Uterus (tissue), 4 donors: Measurements from ENCODE around the gene TCAP. TPM values are rescaled to one million over a fixed set of nuclear protein-coding genes. Genes with fewer than 3 reads are reported as not detected.

Source experiments
- DNase-seq, 2 donors: peaks; one replicate each; pipeline ENCODE4 v3.0.0-alpha.2; 2019 to 2020
- H3K27ac ChIP-seq, 2 donors: fragments of 200-600 bp; sonication (generic); 1 replicate in 1 of 2; 2 replicates in 1 of 2; pipeline ENCODE4 v1.5.1; 2016 to 2018
- H3K27me3 ChIP-seq, 2 donors: fragments of 200-600 bp; sonication (generic); one replicate each; pipeline ENCODE4 v1.5.1; 2018 to 2019; ENCODE audit warnings: control low read depth in 1 of 2
- H3K36me3 ChIP-seq, 2 donors: fragments of 200-600 bp; sonication (generic); one replicate each; pipeline ENCODE4 v1.5.1; 2019; ENCODE audit warnings: control low read depth in 1 of 2
- H3K4me1 ChIP-seq, 2 donors: fragments of 200-600 bp; sonication (generic); one replicate each; pipeline ENCODE4 v1.5.1; 2018 to 2019; ENCODE audit warnings: control low read depth in 1 of 2
- H3K4me3 ChIP-seq, 2 donors: fragments of 200-600 bp; sonication (generic); 1 replicate in 1 of 2; 2 replicates in 1 of 2; pipeline ENCODE4 v1.5.1; 2018 to 2019; ENCODE audit warnings: mild to moderate bottlenecking in 1 of 2
- H3K9me3 ChIP-seq, 2 donors: fragments of 200-600 bp; sonication (generic); one replicate each; pipeline ENCODE4 v1.5.1; 2019; ENCODE audit warnings: control low read depth in 1 of 2
- POLR2A ChIP-seq, 2 donors: fragments of 450-650 bp; IDR thresholded peaks; one replicate each; pipeline ENCODE4 v1.6.1; 2016; ENCODE audit warnings: antibody characterized with exemption in 2 of 2, mild to moderate bottlenecking in 1 of 2, moderate library complexity in 1 of 2
- intact Hi-C: fragments of 100-400 bp; cut with DNase I; formaldehyde crosslinking; loops from one replicate; pipeline ENCODE4 v1.15.1; 2023; ENCODE audit warnings: low total_unique reads
- total RNA-seq, 4 donors: library from RNA; depleted of rRNA in 3 of 4; stranded (reverse); fragments of >200 nt in 3 of 4; gene quantifications; one replicate each; pipeline versions ENCODE4 v1.1.0 to v1.2.4, GENCODE V29; 2014 to 2023
- TF ChIP-seq, protein P1 (sequence below), 4 experiments: fragments of 200-600 bp in 2 of 4; fragments of 450-650 bp in 2 of 4; sonication (generic) in 2 of 4; IDR thresholded peaks; one replicate each; pipeline ENCODE4 v1.5.1; 2016 to 2019; ENCODE audit warnings: antibody characterized with exemption in 4 of 4, mild to moderate bottlenecking in 2 of 4, moderate library complexity in 1 of 4
- donor health status: DM: yes; HTN: yes; CAD: no.

TCAP gene
- total RNA-seq, 4 donors from 2014 or later = 0.28 to 2.2 TPM; not detected in 2

DNA sequence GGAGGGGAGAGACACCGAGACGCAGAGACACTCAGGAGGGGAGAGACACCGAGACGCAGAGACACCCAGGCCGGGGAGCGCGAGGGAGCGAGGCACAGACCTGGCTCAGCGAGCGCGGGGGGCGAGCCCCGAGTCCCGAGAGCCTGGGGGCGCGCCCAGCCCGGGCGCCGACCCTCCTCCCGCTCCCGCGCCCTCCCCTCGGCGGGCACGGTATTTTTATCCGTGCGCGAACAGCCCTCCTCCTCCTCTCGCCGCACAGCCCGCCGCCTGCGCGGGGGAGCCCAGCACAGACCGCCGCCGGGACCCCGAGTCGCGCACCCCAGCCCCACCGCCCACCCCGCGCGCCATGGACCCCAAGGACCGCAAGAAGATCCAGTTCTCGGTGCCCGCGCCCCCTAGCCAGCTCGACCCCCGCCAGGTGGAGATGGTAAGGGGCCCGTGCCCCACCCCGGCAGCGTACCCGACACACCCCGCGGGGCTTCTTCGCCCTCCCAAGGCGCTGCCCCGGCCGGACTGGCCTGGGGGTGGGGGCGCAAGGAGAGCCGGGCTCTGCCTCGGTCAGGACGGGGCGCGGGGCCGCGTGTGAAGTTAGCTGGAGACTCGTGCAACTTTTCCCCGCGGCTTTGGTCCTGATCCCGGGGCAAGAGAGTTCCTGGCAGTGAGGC is 38.0 kb upstream of the TCAP start:
- H3K4me1 ChIP-seq = peaks cover 0 to 13% of the 10 kb centered on the region in 2 donors
- H3K4me3 ChIP-seq = no peak overlapping the region
- intact Hi-C loops = loop anchor here (10.0 kb wide), 1 partner anchor 72 kb away; no protein-coding TSS in a partner anchor
- no peak for DNase-seq
- TF ChIP-seq POLR2A (IDR thresholded peaks at IDR 0.05) = no peak
- TF ChIP-seq, protein P1, sequence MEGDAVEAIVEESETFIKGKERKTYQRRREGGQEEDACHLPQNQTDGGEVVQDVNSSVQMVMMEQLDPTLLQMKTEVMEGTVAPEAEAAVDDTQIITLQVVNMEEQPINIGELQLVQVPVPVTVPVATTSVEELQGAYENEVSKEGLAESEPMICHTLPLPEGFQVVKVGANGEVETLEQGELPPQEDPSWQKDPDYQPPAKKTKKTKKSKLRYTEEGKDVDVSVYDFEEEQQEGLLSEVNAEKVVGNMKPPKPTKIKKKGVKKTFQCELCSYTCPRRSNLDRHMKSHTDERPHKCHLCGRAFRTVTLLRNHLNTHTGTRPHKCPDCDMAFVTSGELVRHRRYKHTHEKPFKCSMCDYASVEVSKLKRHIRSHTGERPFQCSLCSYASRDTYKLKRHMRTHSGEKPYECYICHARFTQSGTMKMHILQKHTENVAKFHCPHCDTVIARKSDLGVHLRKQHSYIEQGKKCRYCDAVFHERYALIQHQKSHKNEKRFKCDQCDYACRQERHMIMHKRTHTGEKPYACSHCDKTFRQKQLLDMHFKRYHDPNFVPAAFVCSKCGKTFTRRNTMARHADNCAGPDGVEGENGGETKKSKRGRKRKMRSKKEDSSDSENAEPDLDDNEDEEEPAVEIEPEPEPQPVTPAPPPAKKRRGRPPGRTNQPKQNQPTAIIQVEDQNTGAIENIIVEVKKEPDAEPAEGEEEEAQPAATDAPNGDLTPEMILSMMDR (IDR thresholded peaks at IDR 0.05) = no peak
- H3K36me3 ChIP-seq = no peaks in the 10 kb centered on the region
- H3K27ac ChIP-seq = no peak overlapping the region
- no peaks in the 10 kb centered on the region for H3K9me3 ChIP-seq
- peaks cover 22% of the 10 kb centered on the region in 2 donors for H3K27me3 ChIP-seq

DNA sequence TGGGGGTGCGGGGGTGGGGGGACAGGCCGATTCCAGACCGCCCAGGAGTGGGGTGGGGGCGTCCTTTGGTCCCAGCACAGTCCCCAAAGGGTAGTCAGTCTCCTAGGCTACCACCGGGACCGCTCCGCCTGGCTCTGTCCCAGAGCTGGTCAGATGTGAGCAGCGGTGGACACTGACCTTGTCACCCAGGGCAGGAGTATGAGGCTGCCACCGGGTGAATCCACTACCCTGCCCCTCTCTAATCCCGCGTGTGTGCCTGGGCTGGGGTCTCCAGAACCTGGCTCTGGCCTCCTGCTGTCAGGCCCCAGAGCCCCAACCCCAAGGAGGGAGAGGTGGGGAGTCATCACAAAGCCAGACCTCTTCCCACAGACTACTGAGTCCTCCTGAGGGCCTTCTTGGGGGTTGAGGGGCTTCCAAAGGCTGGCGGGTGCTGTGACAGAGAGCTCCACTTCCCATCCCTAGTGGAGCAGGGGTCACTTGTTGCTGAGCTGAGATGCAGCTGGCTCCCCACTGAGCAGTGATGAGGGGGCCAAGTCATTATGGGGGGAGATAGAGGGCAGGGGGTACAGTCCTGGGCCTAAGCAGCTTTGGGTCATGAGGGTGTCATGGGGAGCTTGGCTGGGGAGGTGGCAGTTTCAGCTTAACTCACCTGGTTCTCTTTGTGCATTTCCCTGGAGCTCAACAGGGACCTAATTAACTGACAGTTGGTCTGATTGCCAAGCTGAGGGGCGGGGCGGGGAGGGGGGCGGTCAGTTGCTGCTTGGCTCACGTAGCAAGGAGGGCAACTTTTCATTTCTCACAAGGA is 37.2 kb upstream of the TCAP start:
- no peak for DNase-seq
- Histone ChIP-seq H3K4me3 (no peak overlapping the region), H3K36me3 (no peaks in the 10 kb centered on the region), H3K27me3 (peaks cover 22% of the 10 kb centered on the region in 2 donors), H3K4me1 (peaks cover 0 to 13% of the 10 kb centered on the region in 2 donors), H3K9me3 (no peaks in the 10 kb centered on the region), H3K27ac (no peak overlapping the region)
- intact Hi-C loops = loop anchor here (10.0 kb wide), 1 partner anchor 73 kb away; no protein-coding TSS in a partner anchor
- TF ChIP-seq, protein P1 (IDR thresholded peaks at IDR 0.05) = no peak
- no peak for TF ChIP-seq POLR2A (IDR thresholded peaks at IDR 0.05)

DNA sequence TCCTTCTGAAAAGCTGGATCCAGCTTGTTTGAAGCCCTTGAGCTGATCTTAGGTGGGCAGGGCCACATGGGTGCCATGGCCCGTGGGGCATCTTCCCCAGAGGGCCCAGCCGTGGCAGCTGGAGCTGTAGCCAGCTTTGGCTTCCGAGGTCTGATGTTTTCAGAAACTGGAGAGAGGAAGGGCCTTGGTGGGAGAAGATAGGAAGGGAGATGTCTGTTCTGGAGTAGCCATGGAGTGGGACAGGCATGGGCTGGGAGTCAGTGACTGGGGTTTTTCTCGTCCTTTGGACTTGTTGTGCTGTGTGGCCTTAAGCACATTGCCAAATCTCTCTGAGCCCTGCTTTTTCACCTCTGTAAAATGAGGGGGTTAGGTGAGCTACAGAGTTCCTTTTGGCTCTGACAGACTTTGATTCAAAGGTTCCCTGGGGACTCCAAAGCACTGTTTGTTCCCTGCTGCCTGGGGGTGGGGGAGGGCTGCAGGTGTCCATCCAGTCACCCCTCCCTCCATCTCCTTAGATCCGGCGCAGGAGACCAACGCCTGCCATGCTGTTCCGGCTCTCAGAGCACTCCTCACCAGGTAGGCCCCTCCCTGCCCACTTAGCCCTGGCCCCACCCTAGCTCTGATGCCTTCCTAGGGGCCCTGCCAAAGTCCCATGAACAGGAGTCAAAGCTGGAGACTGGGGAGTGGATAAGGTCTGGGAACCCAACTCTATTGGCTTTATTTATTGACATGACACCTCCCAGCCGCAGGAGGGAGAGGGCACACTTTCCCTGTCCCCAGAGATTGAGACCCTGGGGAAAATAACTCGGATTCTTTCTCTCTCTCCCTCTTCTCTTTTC is 36.3 kb upstream of the TCAP start:
- H3K27ac ChIP-seq = no peak overlapping the region
- no peaks in the 10 kb centered on the region for H3K36me3 ChIP-seq
- intact Hi-C loops = loop anchor here (10.0 kb wide), 1 partner anchor 74 kb away; no protein-coding TSS in a partner anchor
- no peak for TF ChIP-seq POLR2A (IDR thresholded peaks at IDR 0.05)
- TF ChIP-seq, protein P1 (IDR thresholded peaks at IDR 0.05) = no peak
- H3K9me3 ChIP-seq = no peaks in the 10 kb centered on the region
- H3K4me3 ChIP-seq = no peak overlapping the region
- H3K27me3 ChIP-seq = peaks cover 22% of the 10 kb centered on the region in 2 donors
- DNase-seq = no peak
- peaks cover 0 to 13% of the 10 kb centered on the region in 2 donors for H3K4me1 ChIP-seq

DNA sequence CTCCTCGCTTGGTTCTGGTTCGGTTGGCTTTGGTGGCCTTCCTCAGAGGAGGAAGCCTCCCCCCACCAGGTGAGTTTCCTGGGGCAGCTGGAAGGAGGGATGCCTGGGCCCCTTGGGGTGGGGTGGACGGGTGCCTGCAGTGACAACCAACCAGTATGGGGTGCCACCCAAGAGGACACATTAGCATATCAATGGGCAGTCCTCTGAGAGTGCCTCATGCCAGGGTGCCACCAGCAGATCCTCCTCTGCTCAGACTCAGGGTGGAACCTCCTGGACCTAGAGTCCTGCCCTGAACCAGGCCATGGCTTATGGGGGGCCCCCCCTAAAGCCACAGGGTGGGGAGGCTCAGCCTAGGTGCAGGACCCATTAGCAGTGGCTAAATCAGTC is 35.7 kb upstream of the TCAP start:
- Histone ChIP-seq H3K9me3 (no peaks in the 10 kb centered on the region), H3K4me1 (peaks cover 0 to 13% of the 10 kb centered on the region in 2 donors), H3K4me3 (no peak overlapping the region), H3K27ac (no peak overlapping the region), H3K36me3 (no peaks in the 10 kb centered on the region), H3K27me3 (peaks cover 22% of the 10 kb centered on the region in 2 donors)
- intact Hi-C loops = loop anchor here (10.0 kb wide), 1 partner anchor 75 kb away; no protein-coding TSS in a partner anchor
- no peak for DNase-seq
- TF ChIP-seq, protein P1 (IDR thresholded peaks at IDR 0.05) = no peak
- no peak for TF ChIP-seq POLR2A (IDR thresholded peaks at IDR 0.05)
